ENCODE data around the gene MFAP4. TPM values are rescaled to one million over a fixed set of nuclear protein-coding genes. Genes with fewer than 3 reads are reported as not detected.

The MFAP4 gene
- total RNA-seq (2022) (not detected in 2 replicates), Bru-seq, nascent RNA (not detected), BruChase-seq, experiment 1, labeled RNA remaining after a 2-hour chase (not detected), BruChase-seq, experiment 2, labeled RNA remaining after a 6-hour chase (percentile 14 among the genes with signal in this experiment)
- long read RNA-seq, result 0 reads

- H3K4me3 ChIP-seq (ENCODE audit: low read depth, low read length), result no peak within 1 kb of the TSS
- H3K4me1 Mint-ChIP-seq (ENCODE audit: low read depth, unreplicated experiment), result peaks cover 8% of the 10 kb centered on the region
- CTCF ChIA-PET, result no interaction called here
Measured at GRCh38 chr17:19386974-19387920, at the start of gene MFAP4. Gene MFAP4 (minus strand): TSS chr17:19387190. CDS start chr17:19387155, 35 bp downstream.

DNA sequence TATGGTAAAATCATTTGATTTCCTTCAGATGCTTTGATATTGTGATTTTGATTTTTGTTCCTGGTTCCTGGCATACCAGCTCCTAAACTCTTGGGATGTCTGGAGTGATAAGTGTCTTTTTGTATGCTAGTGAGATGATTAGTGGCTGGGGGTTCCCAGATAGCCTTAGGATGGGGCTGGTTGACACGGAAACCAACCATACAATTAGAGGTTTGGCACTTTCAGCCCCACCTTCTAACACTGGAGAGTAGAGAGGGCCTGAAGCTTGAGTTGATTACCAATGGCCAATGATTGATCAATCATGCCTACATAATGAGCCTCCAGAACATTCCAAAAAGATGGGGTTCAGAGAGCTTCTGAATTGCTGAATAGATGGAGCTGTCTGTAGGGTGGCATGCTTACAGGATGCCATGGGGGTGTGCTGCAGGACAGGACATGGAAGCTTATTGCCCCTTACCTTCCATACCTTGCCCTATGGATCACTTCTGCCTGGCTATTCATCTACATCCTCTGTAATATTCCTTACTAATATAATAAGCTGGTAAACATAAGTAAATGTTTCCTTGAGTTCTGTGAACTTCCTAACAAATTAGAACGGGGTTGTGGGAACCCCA is 46.8 kb upstream of the MFAP4 start:
- BruUV-seq (replicated peaks), result no TSS peak
- Histone ChIP-seq H3K36me3 (ENCODE audit: control insufficient read depth, insufficient read depth, low read length) (no peaks in the 10 kb centered on the region), H3K27me3 (replicated peaks; ENCODE audit: control insufficient read depth, insufficient read depth, low read length) (no peaks in the 10 kb centered on the region), H3K9me3 (no peaks in the 10 kb centered on the region), H3K4me1 (no peaks in the 10 kb centered on the region), H3K4me3 (ENCODE audit: low read depth, low read length) (no peak overlapping the region)
- intact Hi-C loops (cut with micrococcal nuclease; ENCODE audit: unreplicated experiment), result loop anchor here (5.0 kb wide), 1 partner anchor 57 kb away; the partner anchor contains the start of gene MAPK7
- no peaks in the 10 kb centered on the region for H3K4me1 Mint-ChIP-seq (ENCODE audit: low read depth, unreplicated experiment)
- no peaks in the 10 kb centered on the region for H3K9me3 Mint-ChIP-seq (ENCODE audit: unreplicated experiment)
- no peak overlapping the region for H3K27ac Mint-ChIP-seq (ENCODE audit: unreplicated experiment)
- DNase-seq, result no peak
- ChIA-PET POLR2A (no interaction called here), CTCF (interaction anchor here (0.6 to 1.0 kb wide), 2 partner anchors 9 to 71 kb away, joined by 3 to 4 read pairs; no protein-coding TSS in a partner anchor)
- no peaks in the 10 kb centered on the region for H3K27me3 Mint-ChIP-seq (ENCODE audit: insufficient read depth, unreplicated experiment)
- TF ChIP-seq CTCF (IDR thresholded peaks at IDR 0.05; ENCODE audit: insufficient read depth in 1 of 2, low read depth in 1 of 2, low read length in 1 of 2, severe bottlenecking in 1 of 2, unreplicated experiment in 1 of 2), result no peak
- H3K4me3 Mint-ChIP-seq (ENCODE audit: unreplicated experiment), result no peak overlapping the region
- H3K36me3 Mint-ChIP-seq (ENCODE audit: insufficient read depth, unreplicated experiment), result no peaks in the 10 kb centered on the region

More at GRCh38 chr17:19386974-19387920, at the start of gene MFAP4:
- no peak for TF ChIP-seq CTCF (IDR thresholded peaks at IDR 0.05; ENCODE audit: insufficient read depth in 1 of 2, low read depth in 1 of 2, low read length in 1 of 2, severe bottlenecking in 1 of 2, unreplicated experiment in 1 of 2)
- Histone ChIP-seq H3K27me3 (replicated peaks; ENCODE audit: control insufficient read depth, insufficient read depth, low read length) (no peaks in the 10 kb centered on the region), H3K4me1 (peaks cover 16% of the 10 kb centered on the region; the same call in 1 of the 2 replicates), H3K36me3 (ENCODE audit: control insufficient read depth, insufficient read depth, low read length) (peaks cover 5% of the 10 kb centered on the region), H3K9me3 (no peaks in the 10 kb centered on the region)
- intact Hi-C loops (cut with micrococcal nuclease; ENCODE audit: unreplicated experiment), result no loop called here
- Mint-ChIP-seq H3K36me3 (ENCODE audit: insufficient read depth, unreplicated experiment) (peaks cover 24% of the 10 kb centered on the region), H3K4me3 (ENCODE audit: unreplicated experiment) (peak within 1 kb of the TSS; percentile 9), H3K9me3 (ENCODE audit: unreplicated experiment) (no peaks in the 10 kb centered on the region), H3K27me3 (ENCODE audit: insufficient read depth, unreplicated experiment) (no peaks in the 10 kb centered on the region), H3K27ac (ENCODE audit: unreplicated experiment) (peak within 1 kb of the TSS; percentile 53)
- POLR2A ChIA-PET, result interaction anchor here (0.6 to 2.4 kb wide), 3 partner anchors 9 to 1072 kb away, joined by 3 to 15 read pairs (median 11); partner anchors contain the start of gene MAPK7
- no TSS peak for BruUV-seq (replicated peaks)
- no peak for DNase-seq

DNA sequence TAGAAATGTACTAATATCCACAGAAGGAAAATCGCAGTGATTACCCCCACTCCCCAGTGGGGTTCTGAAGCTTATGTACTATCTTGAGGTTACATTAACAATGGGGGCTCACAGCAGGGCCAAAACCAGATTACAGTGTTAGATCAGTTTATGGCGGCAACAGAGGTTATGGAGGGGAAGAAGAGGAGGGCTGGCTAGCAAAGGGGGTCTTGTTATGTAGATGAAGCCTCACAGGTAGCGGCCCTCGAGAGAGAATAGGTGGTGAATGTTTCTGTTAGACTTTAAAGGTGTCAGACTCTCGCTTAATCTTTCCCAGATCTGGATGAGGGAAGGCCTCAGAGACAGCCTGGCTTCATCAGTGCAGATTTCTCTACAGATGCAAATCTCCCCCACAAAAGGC is 46.3 kb upstream of the MFAP4 start:
- intact Hi-C loops (cut with micrococcal nuclease; ENCODE audit: unreplicated experiment), result loop anchor here (5.0 kb wide), 1 partner anchor 56 kb away; the partner anchor contains the start of gene MAPK7
- Histone ChIP-seq H3K4me1 (no peaks in the 10 kb centered on the region), H3K27me3 (replicated peaks; ENCODE audit: control insufficient read depth, insufficient read depth, low read length) (no peaks in the 10 kb centered on the region), H3K9me3 (no peaks in the 10 kb centered on the region), H3K36me3 (ENCODE audit: control insufficient read depth, insufficient read depth, low read length) (no peaks in the 10 kb centered on the region), H3K4me3 (ENCODE audit: low read depth, low read length) (no peak overlapping the region)
- H3K36me3 Mint-ChIP-seq (ENCODE audit: insufficient read depth, unreplicated experiment), result no peaks in the 10 kb centered on the region
- ChIA-PET POLR2A (no interaction called here), CTCF (interaction anchor here (0.6 kb wide), 1 partner anchor 8 kb away, joined by 3 read pairs; no protein-coding TSS in a partner anchor)
- H3K27ac Mint-ChIP-seq (ENCODE audit: unreplicated experiment), result no peak overlapping the region
- H3K27me3 Mint-ChIP-seq (ENCODE audit: insufficient read depth, unreplicated experiment), result no peaks in the 10 kb centered on the region
- TF ChIP-seq CTCF (IDR thresholded peaks at IDR 0.05; ENCODE audit: insufficient read depth in 1 of 2, low read depth in 1 of 2, low read length in 1 of 2, severe bottlenecking in 1 of 2, unreplicated experiment in 1 of 2), result no peak
- no TSS peak for BruUV-seq (replicated peaks)
- no peak for DNase-seq
- H3K9me3 Mint-ChIP-seq (ENCODE audit: unreplicated experiment), result no peaks in the 10 kb centered on the region
- no peak overlapping the region for H3K4me3 Mint-ChIP-seq (ENCODE audit: unreplicated experiment)
- H3K4me1 Mint-ChIP-seq (ENCODE audit: low read depth, unreplicated experiment), result no peaks in the 10 kb centered on the region
